WTC11 (cell line): ENCODE data around the gene NCKAP5. TPM values are rescaled to one million over a fixed set of nuclear protein-coding genes. Genes with fewer than 3 reads are reported as not detected.

Experiments
- ATAC-seq: fragments of 200-7000 bp; cut with Tn5 transposase; 2 replicates; pipeline ENCODE4 v1.10.0; 2021; ENCODE audit warnings: mild to moderate bottlenecking, moderate library complexity
- CTCF ChIA-PET: fragments of 300-600 bp; sonication (Branson Sonifier 250); formaldehyde crosslinking; loops from one replicate; lab custom pipeline; 2021; ENCODE audit warnings: antibody characterized with exemption; lab: Charles Lee
- POLR2A ChIA-PET: fragments of 350-600 bp; sonication (Branson Sonifier 250); formaldehyde crosslinking; loops from one replicate; lab custom pipeline; 2021; ENCODE audit warnings: antibody characterized with exemption; lab: Charles Lee
- DNase-seq: peaks from one replicate; pipeline ENCODE4 v3.0.0; 2021; ENCODE audit warnings: low spot score
- H3K27ac Mint-ChIP-seq: 2 replicates; pipeline ENCODE4 v1.8.0; 2021; ENCODE audit warnings: mixed read lengths
- H3K27me3 Mint-ChIP-seq: 2 replicates; pipeline ENCODE4 v1.8.0; 2021; ENCODE audit warnings: low read depth, mild to moderate bottlenecking, moderate library complexity, mixed read lengths
- H3K36me3 Mint-ChIP-seq: 2 replicates; pipeline ENCODE4 v1.8.0; 2021; ENCODE audit warnings: mixed read lengths
- H3K4me1 Mint-ChIP-seq: 2 replicates; pipeline ENCODE4 v1.8.0; 2022; ENCODE audit warnings: mixed read lengths
- H3K4me3 Mint-ChIP-seq: 2 replicates; pipeline ENCODE4 v1.8.0; 2021; ENCODE audit warnings: mild to moderate bottlenecking, moderate library complexity, mixed read lengths
- H3K9me3 Mint-ChIP-seq: 2 replicates; pipeline ENCODE4 v1.8.0; 2021; ENCODE audit warnings: mixed read lengths
- AFF4 ChIP-seq: sonication (generic); formaldehyde crosslinking; IDR thresholded peaks from 2 replicates; pipeline ENCODE4 v1.8.1; 2023; ENCODE audit warnings: mild to moderate bottlenecking, missing genetic modification reagents, borderline replicate concordance
- AR ChIP-seq: fragments of 250-450 bp; sonication (Bioruptor Pico); IDR thresholded peaks from 2 replicates; pipeline ENCODE4 v1.9.0; 2021; ENCODE audit warnings: mild to moderate bottlenecking
- ATF1 ChIP-seq: sonication (generic); formaldehyde crosslinking; IDR thresholded peaks from 2 replicates; pipeline ENCODE4 v1.8.1; 2023; ENCODE audit warnings: mild to moderate bottlenecking, moderate library complexity, missing genetic modification reagents
- ELF4 ChIP-seq: sonication (generic); formaldehyde crosslinking; IDR thresholded peaks from 2 replicates; pipeline ENCODE4 v1.8.1; 2022; ENCODE audit warnings: low read depth, mild to moderate bottlenecking, moderate library complexity, missing genetic modification reagents
- FOXJ3 ChIP-seq: sonication (generic); formaldehyde crosslinking; IDR thresholded peaks from 2 replicates; pipeline ENCODE4 v1.9.0; 2021; ENCODE audit warnings: missing genetic modification reagents, mild to moderate bottlenecking, borderline replicate concordance
- GABPB1 ChIP-seq: sonication (generic); formaldehyde crosslinking; IDR thresholded peaks from 2 replicates; pipeline ENCODE4 v1.8.1; 2023; ENCODE audit warnings: mild to moderate bottlenecking, missing genetic modification reagents
- GTF2I ChIP-seq: fragments of 250-450 bp; sonication (Bioruptor Pico); conservative IDR thresholded peaks from 2 replicates; pipeline ENCODE4 v1.4.0; 2021; ENCODE audit warnings: mild to moderate bottlenecking
- IRF2 ChIP-seq: sonication (generic); formaldehyde crosslinking; IDR thresholded peaks from 2 replicates; pipeline ENCODE4 v1.8.0; 2022; ENCODE audit warnings: low read depth, missing genetic modification reagents, borderline replicate concordance
- NFYB ChIP-seq: sonication (generic); formaldehyde crosslinking; conservative IDR thresholded peaks from 2 replicates; pipeline ENCODE4 v1.8.0; 2022; ENCODE audit warnings: low read depth, missing genetic modification reagents
- OVOL2 ChIP-seq: fragments of 250-450 bp; sonication (Bioruptor Pico); IDR thresholded peaks from 2 replicates; pipeline ENCODE4 v1.9.0; 2021; ENCODE audit warnings: mild to moderate bottlenecking, borderline replicate concordance
- SMAD4 ChIP-seq: sonication (generic); formaldehyde crosslinking; IDR thresholded peaks from 2 replicates; pipeline ENCODE4 v1.8.0; 2022; ENCODE audit warnings: mild to moderate bottlenecking, missing genetic modification reagents
- TCF7 ChIP-seq: sonication (generic); formaldehyde crosslinking; IDR thresholded peaks from 2 replicates; pipeline ENCODE4 v1.8.0; 2022; ENCODE audit warnings: mild to moderate bottlenecking, low read depth, missing genetic modification reagents, moderate library complexity
- TEAD1 ChIP-seq: sonication (generic); formaldehyde crosslinking; IDR thresholded peaks from 2 replicates; pipeline ENCODE4 v1.8.0; 2022; ENCODE audit warnings: mild to moderate bottlenecking, missing genetic modification reagents
- ZBTB21 ChIP-seq: sonication (generic); formaldehyde crosslinking; IDR thresholded peaks from 2 replicates; pipeline ENCODE4 v1.8.1; 2023; ENCODE audit warnings: mild to moderate bottlenecking, missing genetic modification reagents, borderline replicate concordance
- total RNA-seq: library from RNA; stranded (reverse); gene quantifications from 3 replicates; pipeline ENCODE4 v1.2.3, GENCODE V29; 2021
- TF ChIP-seq, protein P1 (sequence below): sonication (generic); formaldehyde crosslinking; IDR thresholded peaks from 2 replicates; pipeline ENCODE4 v1.8.1; 2023; ENCODE audit warnings: mild to moderate bottlenecking, missing genetic modification reagents
- TF ChIP-seq, protein P2 (sequence below): sonication (generic); formaldehyde crosslinking; conservative IDR thresholded peaks from 2 replicates; pipeline ENCODE4 v1.8.1; 2022; ENCODE audit warnings: mild to moderate bottlenecking, missing genetic modification reagents
- TF ChIP-seq, protein P3 (sequence below): sonication (generic); formaldehyde crosslinking; IDR thresholded peaks from 2 replicates; pipeline ENCODE4 v1.8.1; 2022; ENCODE audit warnings: low read depth, missing genetic modification reagents, borderline replicate concordance

Gene NCKAP5
- total RNA-seq, 1 experiment from 2014 or later: 0.55 TPM

DNA sequence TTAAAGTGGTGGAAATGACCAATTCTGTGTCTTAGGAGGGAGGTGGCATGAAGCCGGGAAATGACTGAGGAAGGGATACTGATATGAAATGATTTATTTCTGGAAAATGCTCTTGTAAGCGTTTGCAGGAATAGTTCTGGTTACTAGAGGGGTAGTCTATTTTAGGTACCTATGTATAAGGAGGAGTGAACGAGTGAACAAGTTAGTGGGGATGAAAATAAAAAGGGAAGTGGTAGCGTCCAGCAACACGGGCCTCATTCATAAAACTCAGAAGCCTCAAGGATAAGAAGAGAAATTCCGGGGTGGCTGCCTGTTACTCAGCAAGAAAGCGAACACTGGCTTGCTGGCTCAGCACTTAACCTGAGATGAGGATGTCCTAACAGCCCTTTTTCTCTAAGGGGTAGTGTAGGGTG lies 303.3 kb downstream of the NCKAP5 start:
- Mint-ChIP-seq H3K9me3 (no peaks in the 10 kb centered on the region), H3K4me1 (peaks cover 13% of the 10 kb centered on the region), H3K27me3 (peaks cover 12% of the 10 kb centered on the region), H3K36me3 (no peaks in the 10 kb centered on the region), H3K27ac (no peak overlapping the region), H3K4me3 (peak overlapping the region; percentile 83)
- ChIA-PET POLR2A (no interaction called here), CTCF (interaction anchor here (0.6 to 1.4 kb wide), 6 partner anchors 62 to 614 kb away, joined by 3 read pairs; no protein-coding TSS in a partner anchor)
- TF ChIP-seq TEAD1 (CRISPR knock-in tag) (no peak), ZBTB21 (no peak), ATF1 (CRISPR knock-in tag) (no peak), OVOL2 (CRISPR knock-in tag) (no peak), ELF4 (CRISPR knock-in tag) (no peak), GTF2I (CRISPR knock-in tag) (no peak), AR (CRISPR knock-in tag) (no peak), FOXJ3 (CRISPR knock-in tag) (no peak), GABPB1 (CRISPR knock-in tag) (no peak), TCF7 (CRISPR knock-in tag) (no peak), SMAD4 (CRISPR knock-in tag) (no peak)
- TF ChIP-seq, protein P1, sequence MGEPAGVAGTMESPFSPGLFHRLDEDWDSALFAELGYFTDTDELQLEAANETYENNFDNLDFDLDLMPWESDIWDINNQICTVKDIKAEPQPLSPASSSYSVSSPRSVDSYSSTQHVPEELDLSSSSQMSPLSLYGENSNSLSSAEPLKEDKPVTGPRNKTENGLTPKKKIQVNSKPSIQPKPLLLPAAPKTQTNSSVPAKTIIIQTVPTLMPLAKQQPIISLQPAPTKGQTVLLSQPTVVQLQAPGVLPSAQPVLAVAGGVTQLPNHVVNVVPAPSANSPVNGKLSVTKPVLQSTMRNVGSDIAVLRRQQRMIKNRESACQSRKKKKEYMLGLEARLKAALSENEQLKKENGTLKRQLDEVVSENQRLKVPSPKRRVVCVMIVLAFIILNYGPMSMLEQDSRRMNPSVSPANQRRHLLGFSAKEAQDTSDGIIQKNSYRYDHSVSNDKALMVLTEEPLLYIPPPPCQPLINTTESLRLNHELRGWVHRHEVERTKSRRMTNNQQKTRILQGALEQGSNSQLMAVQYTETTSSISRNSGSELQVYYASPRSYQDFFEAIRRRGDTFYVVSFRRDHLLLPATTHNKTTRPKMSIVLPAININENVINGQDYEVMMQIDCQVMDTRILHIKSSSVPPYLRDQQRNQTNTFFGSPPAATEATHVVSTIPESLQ: no peak
- TF ChIP-seq, protein P2, sequence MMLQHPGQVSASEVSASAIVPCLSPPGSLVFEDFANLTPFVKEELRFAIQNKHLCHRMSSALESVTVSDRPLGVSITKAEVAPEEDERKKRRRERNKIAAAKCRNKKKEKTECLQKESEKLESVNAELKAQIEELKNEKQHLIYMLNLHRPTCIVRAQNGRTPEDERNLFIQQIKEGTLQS: no peak
- no peak for ATAC-seq
- DNase-seq: no peak

DNA sequence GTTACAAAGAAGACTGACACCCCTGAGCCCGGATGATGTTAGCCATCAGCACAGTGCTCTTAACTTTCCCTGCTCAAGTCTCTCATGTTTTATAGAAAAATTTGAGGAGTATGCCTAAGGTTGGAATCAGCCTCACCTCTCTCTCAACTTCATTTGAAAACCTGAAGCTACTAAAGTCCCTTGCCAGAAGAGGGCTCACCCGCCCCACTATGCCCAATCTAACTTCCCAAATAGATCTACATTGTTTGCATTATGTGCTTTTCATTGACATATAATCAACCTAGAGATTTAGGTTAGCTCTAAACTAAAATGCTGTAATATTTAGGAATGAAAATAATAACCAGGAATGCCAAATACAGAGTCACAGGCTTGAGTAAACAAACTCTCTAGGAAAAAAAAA lies 305.4 kb downstream of the NCKAP5 start:
- Mint-ChIP-seq H3K9me3 (no peaks in the 10 kb centered on the region), H3K27me3 (peaks cover 12% of the 10 kb centered on the region), H3K27ac (no peak overlapping the region), H3K36me3 (no peaks in the 10 kb centered on the region), H3K4me3 (no peak overlapping the region)
- POLR2A ChIA-PET: no interaction called here
- no peak for DNase-seq
- CTCF ChIA-PET: interaction anchor here (0.7 to 1.3 kb wide), 4 partner anchors 102 to 261 kb away, joined by 4 to 6 read pairs (median 4); no protein-coding TSS in a partner anchor
- no peak for TF ChIP-seq NFYB (CRISPR knock-in tag)
- TF ChIP-seq, protein P3, sequence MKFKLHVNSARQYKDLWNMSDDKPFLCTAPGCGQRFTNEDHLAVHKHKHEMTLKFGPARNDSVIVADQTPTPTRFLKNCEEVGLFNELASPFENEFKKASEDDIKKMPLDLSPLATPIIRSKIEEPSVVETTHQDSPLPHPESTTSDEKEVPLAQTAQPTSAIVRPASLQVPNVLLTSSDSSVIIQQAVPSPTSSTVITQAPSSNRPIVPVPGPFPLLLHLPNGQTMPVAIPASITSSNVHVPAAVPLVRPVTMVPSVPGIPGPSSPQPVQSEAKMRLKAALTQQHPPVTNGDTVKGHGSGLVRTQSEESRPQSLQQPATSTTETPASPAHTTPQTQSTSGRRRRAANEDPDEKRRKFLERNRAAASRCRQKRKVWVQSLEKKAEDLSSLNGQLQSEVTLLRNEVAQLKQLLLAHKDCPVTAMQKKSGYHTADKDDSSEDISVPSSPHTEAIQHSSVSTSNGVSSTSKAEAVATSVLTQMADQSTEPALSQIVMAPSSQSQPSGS (CRISPR knock-in tag): no peak
- TF ChIP-seq, protein P1: no peak
- no peak for TF ChIP-seq IRF2 (CRISPR knock-in tag)
- TF ChIP-seq AFF4 (CRISPR knock-in tag): no peak
- TF ChIP-seq, all 79 proteins: peak for 0
- peaks cover 13% of the 10 kb centered on the region for H3K4me1 Mint-ChIP-seq
- no peak for ATAC-seq
